Mucosa of rectum (tissue), 2 donors: ENCODE results near the gene LRMDA.

Source experiments
- H3K27ac ChIP-seq, 2 donors: one replicate each; pipeline ENCODE4 v1.7.0; 2013; ENCODE audit warnings: inconsistent platforms in 2 of 2, low read depth in 2 of 2, low read length in 2 of 2
- H3K27me3 ChIP-seq, 2 donors: one replicate each; pipeline ENCODE4 v1.7.0; 2013; ENCODE audit warnings: low read length in 2 of 2; ENCODE audit not compliant: control insufficient read depth in 2 of 2, insufficient read depth in 2 of 2
- H3K36me3 ChIP-seq, 2 donors: one replicate each; pipeline ENCODE4 v1.7.0; 2013; ENCODE audit warnings: low read length in 2 of 2; ENCODE audit not compliant: control insufficient read depth in 2 of 2, insufficient read depth in 2 of 2
- H3K4me1 ChIP-seq, 2 donors: one replicate each; pipeline ENCODE4 v1.7.0; 2013; ENCODE audit warnings: low read length in 2 of 2, mild to moderate bottlenecking in 1 of 2; ENCODE audit not compliant: control insufficient read depth in 2 of 2, insufficient read depth in 2 of 2
- H3K4me3 ChIP-seq, 2 donors: one replicate each; pipeline ENCODE4 v1.7.0; 2013; ENCODE audit warnings: low read length in 2 of 2
- H3K9ac ChIP-seq, 2 donors: one replicate each; pipeline ENCODE4 v1.7.0; 2013; ENCODE audit warnings: low read length in 2 of 2, low read depth in 1 of 2, mild to moderate bottlenecking in 1 of 2
- H3K9me3 ChIP-seq, 2 donors: one replicate each; pipeline ENCODE4 v1.7.0; 2013; ENCODE audit warnings: low read length in 2 of 2; ENCODE audit not compliant: control insufficient read depth in 2 of 2
- donor health status: healthy.
- donor health status: Normal muscosa, but diverticular disease.

Gene LRMDA

GRCh38 chr10:76117949-76118348 is 686.5 kb downstream of the LRMDA start:
- Histone ChIP-seq H3K9ac (no peak overlapping the region), H3K4me1 (no peaks in the 10 kb centered on the region), H3K36me3 (no peaks in the 10 kb centered on the region), H3K27ac (no peak overlapping the region), H3K27me3 (no peaks in the 10 kb centered on the region), H3K4me3 (no peak overlapping the region), H3K9me3 (no peaks in the 10 kb centered on the region)

- H3K27me3 ChIP-seq, result no peaks in the 10 kb centered on the region
- H3K27ac ChIP-seq, result no peak overlapping the region
- H3K4me1 ChIP-seq, result no peaks in the 10 kb centered on the region
- H3K9me3 ChIP-seq, result no peaks in the 10 kb centered on the region
- H3K9ac ChIP-seq, result no peak overlapping the region
- no peaks in the 10 kb centered on the region for H3K36me3 ChIP-seq
- H3K4me3 ChIP-seq, result no peak overlapping the region
These were observed 687.6 kb downstream of the LRMDA start for GRCh38 chr10:76119036-76119435.

- Histone ChIP-seq H3K27me3 (no peaks in the 10 kb centered on the region), H3K4me3 (no peak overlapping the region), H3K27ac (no peak overlapping the region), H3K9me3 (no peaks in the 10 kb centered on the region), H3K9ac (no peak overlapping the region), H3K4me1 (no peaks in the 10 kb centered on the region), H3K36me3 (no peaks in the 10 kb centered on the region)
These were observed 688.1 kb downstream of the LRMDA start for GRCh38 chr10:76119515-76119914.

- Histone ChIP-seq H3K9me3 (no peaks in the 10 kb centered on the region), H3K4me1 (no peaks in the 10 kb centered on the region), H3K9ac (no peak overlapping the region), H3K4me3 (no peak overlapping the region), H3K27me3 (no peaks in the 10 kb centered on the region), H3K27ac (no peak overlapping the region), H3K36me3 (no peaks in the 10 kb centered on the region)
These were observed 690.6 kb downstream of the LRMDA start for GRCh38 chr10:76122056-76122455.

GRCh38 chr10:76124280-76124679 is 692.9 kb downstream of the LRMDA start:
- Histone ChIP-seq H3K27ac (no peak overlapping the region), H3K36me3 (no peaks in the 10 kb centered on the region), H3K27me3 (no peaks in the 10 kb centered on the region), H3K4me1 (no peaks in the 10 kb centered on the region), H3K9ac (no peak overlapping the region), H3K9me3 (no peaks in the 10 kb centered on the region), H3K4me3 (no peak overlapping the region)

GRCh38 chr10:76125900-76126299 is 694.5 kb downstream of the LRMDA start:
- Histone ChIP-seq H3K4me3 (no peak overlapping the region), H3K9me3 (no peaks in the 10 kb centered on the region), H3K9ac (no peak overlapping the region), H3K4me1 (no peaks in the 10 kb centered on the region), H3K36me3 (no peaks in the 10 kb centered on the region), H3K27me3 (no peaks in the 10 kb centered on the region), H3K27ac (no peak overlapping the region)

- Histone ChIP-seq H3K9me3 (no peaks in the 10 kb centered on the region), H3K36me3 (no peaks in the 10 kb centered on the region), H3K4me3 (no peak overlapping the region), H3K27me3 (no peaks in the 10 kb centered on the region), H3K9ac (no peak overlapping the region), H3K27ac (no peak overlapping the region), H3K4me1 (no peaks in the 10 kb centered on the region)
These were observed 695.4 kb downstream of the LRMDA start for GRCh38 chr10:76126607-76127527.

- Histone ChIP-seq H3K4me1 (no peaks in the 10 kb centered on the region), H3K9me3 (no peaks in the 10 kb centered on the region), H3K27ac (no peak overlapping the region), H3K27me3 (no peaks in the 10 kb centered on the region), H3K36me3 (no peaks in the 10 kb centered on the region), H3K9ac (no peak overlapping the region), H3K4me3 (no peak overlapping the region)
These were observed 696.7 kb downstream of the LRMDA start for GRCh38 chr10:76127984-76128589.

GRCh38 chr10:76129213-76129612 is 697.8 kb downstream of the LRMDA start:
- H3K36me3 ChIP-seq, result no peaks in the 10 kb centered on the region
- no peak overlapping the region for H3K9ac ChIP-seq
- no peaks in the 10 kb centered on the region for H3K27me3 ChIP-seq
- H3K27ac ChIP-seq, result no peak overlapping the region
- H3K9me3 ChIP-seq, result no peaks in the 10 kb centered on the region
- H3K4me3 ChIP-seq, result no peak overlapping the region
- no peaks in the 10 kb centered on the region for H3K4me1 ChIP-seq

GRCh38 chr10:76130892-76131291 is 699.5 kb downstream of the LRMDA start:
- Histone ChIP-seq H3K27ac (no peak overlapping the region), H3K9me3 (no peaks in the 10 kb centered on the region), H3K27me3 (no peaks in the 10 kb centered on the region), H3K4me3 (no peak overlapping the region), H3K9ac (no peak overlapping the region), H3K4me1 (no peaks in the 10 kb centered on the region), H3K36me3 (no peaks in the 10 kb centered on the region)
